ENCODE measurements around the gene KRTAP19-2. TPM values are rescaled to one million over a fixed set of nuclear protein-coding genes. Genes with fewer than 3 reads are reported as not detected.

Gene KRTAP19-2
- total RNA-seq, 2 donors from 2014 or later = not detected

- TF ChIP-seq CTCF (IDR thresholded peaks at IDR 0.05) = no peak
- H3K27ac ChIP-seq = no peak within 1 kb of the TSS
- no peak within 1 kb of the TSS for H3K9ac ChIP-seq (ENCODE audit: low read depth in 2 of 2, low read length in 2 of 2)
- H3K4me1 ChIP-seq = no peaks in the 10 kb centered on the region
- no peak within 1 kb of the TSS for H3K4me3 ChIP-seq
- intact Hi-C loops (cut with DNase I) = no loop called here
- no peaks in the 10 kb centered on the region for H3K9me3 ChIP-seq
- H3K27me3 ChIP-seq = no peaks in the 10 kb centered on the region
- DNase-seq = no peak
- H3K36me3 ChIP-seq = no peaks in the 10 kb centered on the region
Observed at GRCh38 chr21:30491963-30492428, 4.8 kb upstream of the KRTAP19-2 start, which contains the start of gene KRTAP19-3. KRTAP19-3 (minus strand) TSS chr21:30492013; CDS start chr21:30491957, 56 bp downstream.

- intact Hi-C loops (cut with DNase I) = no loop called here
- Histone ChIP-seq H3K9me3 (no peaks in the 10 kb centered on the region), H3K27ac (no peak overlapping the region), H3K4me3 (no peak overlapping the region), H3K9ac (ENCODE audit: low read depth in 2 of 2, low read length in 2 of 2) (no peak overlapping the region), H3K36me3 (no peaks in the 10 kb centered on the region), H3K4me1 (no peaks in the 10 kb centered on the region), H3K27me3 (no peaks in the 10 kb centered on the region)
- no peak for TF ChIP-seq CTCF (IDR thresholded peaks at IDR 0.05)
- DNase-seq = no peak
Observed at GRCh38 chr21:30486180-30486579, 1.1 kb downstream of the KRTAP19-2 start.

GRCh38 chr21:30482130-30482529, 5.1 kb downstream of the KRTAP19-2 start:
- Histone ChIP-seq H3K27ac (no peak overlapping the region), H3K9me3 (no peaks in the 10 kb centered on the region), H3K4me1 (no peaks in the 10 kb centered on the region), H3K9ac (ENCODE audit: low read depth in 2 of 2, low read length in 2 of 2) (no peak overlapping the region), H3K36me3 (no peaks in the 10 kb centered on the region), H3K4me3 (no peak overlapping the region), H3K27me3 (no peaks in the 10 kb centered on the region)
- TF ChIP-seq CTCF (IDR thresholded peaks at IDR 0.05) = no peak
- intact Hi-C loops (cut with DNase I) = no loop called here
- DNase-seq = no peak

- Histone ChIP-seq H3K9me3 (no peaks in the 10 kb centered on the region), H3K9ac (ENCODE audit: low read depth in 2 of 2, low read length in 2 of 2) (no peak within 1 kb of the TSS), H3K36me3 (no peaks in the 10 kb centered on the region), H3K27me3 (no peaks in the 10 kb centered on the region), H3K4me3 (no peak within 1 kb of the TSS), H3K4me1 (no peaks in the 10 kb centered on the region), H3K27ac (no peak within 1 kb of the TSS)
- no peak for TF ChIP-seq CTCF (IDR thresholded peaks at IDR 0.05)
- intact Hi-C loops (cut with DNase I) = no loop called here
- DNase-seq = no peak
Observed at GRCh38 chr21:30480145-30480544, 7.1 kb downstream of the KRTAP19-2 start, which contains the start of gene KRTAP19-1. KRTAP19-1 (minus strand) TSS chr21:30480367; CDS start chr21:30480317, 50 bp downstream.

GRCh38 chr21:30479259-30479658, 8.0 kb downstream of the KRTAP19-2 start:
- Histone ChIP-seq H3K36me3 (no peaks in the 10 kb centered on the region), H3K27me3 (no peaks in the 10 kb centered on the region), H3K9ac (ENCODE audit: low read depth in 2 of 2, low read length in 2 of 2) (no peak overlapping the region), H3K27ac (no peak overlapping the region), H3K9me3 (no peaks in the 10 kb centered on the region), H3K4me3 (no peak overlapping the region), H3K4me1 (no peaks in the 10 kb centered on the region)
- no peak for TF ChIP-seq CTCF (IDR thresholded peaks at IDR 0.05)
- DNase-seq = no peak
- intact Hi-C loops (cut with DNase I) = no loop called here
